Bronchial epithelial cell (primary cell): ENCODE results near the gene MAST4. TPM values are rescaled to one million over a fixed set of nuclear protein-coding genes. Genes with fewer than 3 reads are reported as not detected.
A peak's percentile ranks its signal among the peaks of the same experiment; 100 is the strongest.

Experiments used
- DNase-seq: peaks from one replicate; pipeline ENCODE4 v3.0.0-alpha.2; 2010; ENCODE audit warnings: low read depth
- FAIRE-seq: peaks from 2 replicates; lab custom pipeline; 2011; peaks lifted over from hg19 to GRCh38; lab: Jason Lieb, UNC
- H3K27me3 ChIP-seq: 2 replicates; pipeline ENCODE4 v1.5.1; 2011; ENCODE audit warnings: low read length; ENCODE audit not compliant: control insufficient read depth, insufficient read depth
- H3K36me3 ChIP-seq: 2 replicates; pipeline ENCODE4 v1.5.1; 2011; ENCODE audit warnings: low read length; ENCODE audit not compliant: control insufficient read depth, insufficient read depth
- H3K4me3 ChIP-seq: 2 replicates; pipeline ENCODE4 v1.5.1; 2011; ENCODE audit warnings: mild to moderate bottlenecking, low read depth, low read length, control low read depth
- CTCF ChIP-seq: IDR thresholded peaks from 2 replicates; pipeline ENCODE4 v1.5.1; 2011; ENCODE audit warnings: mild to moderate bottlenecking, moderate library complexity, low read length, control low read depth, inconsistent platforms; ENCODE audit not compliant: insufficient read depth, severe bottlenecking
- total RNA-seq: library from RNA; depleted of rRNA; stranded (reverse); fragments of >200 nt; gene quantifications from 2 replicates; pipeline ENCODE4 v1.2.1, GENCODE V29; 2014

The MAST4 gene
- total RNA-seq, 1 donor from 2014 or later = 10.3 TPM

DNA sequence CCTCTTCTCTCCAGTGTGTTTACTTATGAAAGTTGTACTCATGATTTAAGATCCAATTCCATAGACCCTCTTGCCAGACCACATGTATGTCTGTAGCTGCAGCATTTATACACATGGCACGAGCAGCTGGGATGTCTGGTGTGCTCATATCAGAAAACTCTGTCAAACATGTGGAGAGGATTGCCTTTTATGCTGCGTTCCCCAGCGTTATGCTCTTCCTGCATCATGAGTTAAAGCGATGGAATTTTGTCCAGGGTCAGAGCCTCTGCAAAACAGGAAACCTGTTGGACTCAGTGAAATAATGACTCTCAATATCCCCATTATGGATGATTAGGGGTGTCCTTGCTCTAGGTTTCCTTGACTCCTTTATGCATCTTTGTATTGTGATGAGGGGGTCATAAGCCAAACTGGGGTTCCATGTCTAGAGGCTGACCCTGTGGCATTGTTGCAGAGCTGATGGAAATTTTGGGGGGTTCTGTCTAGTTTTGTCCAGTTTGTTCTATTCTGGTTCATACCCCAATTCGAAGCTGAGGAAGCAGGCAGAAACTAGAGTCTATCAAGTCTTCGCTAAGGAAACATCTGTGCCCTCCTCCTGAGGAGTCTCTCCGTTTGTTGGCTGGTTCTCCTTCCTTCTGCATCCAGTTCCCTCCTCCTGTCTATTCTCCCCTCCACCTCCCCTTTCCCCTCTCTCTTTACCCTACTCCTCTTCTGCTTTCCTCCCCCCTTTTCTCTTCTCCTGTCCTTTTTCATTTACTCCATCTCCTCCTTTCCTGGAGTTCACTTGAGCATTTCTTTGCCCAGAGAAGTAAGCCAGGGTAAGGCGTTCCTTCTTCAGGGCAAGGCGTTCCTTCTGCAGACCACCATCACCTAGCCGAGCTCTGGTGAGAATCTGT, 252.8 kb downstream of the MAST4 start:
- TF ChIP-seq CTCF = no peak
- H3K36me3 ChIP-seq = no peaks in the 10 kb centered on the region
- no peaks in the 10 kb centered on the region for H3K27me3 ChIP-seq
- no peak overlapping the region for H3K4me3 ChIP-seq
- FAIRE-seq (no peak), DNase-seq (no peak)

GRCh38 chr5:66849803-66850202, 253.6 kb downstream of the MAST4 start:
- Histone ChIP-seq H3K4me3 (no peak overlapping the region), H3K36me3 (no peaks in the 10 kb centered on the region), H3K27me3 (no peaks in the 10 kb centered on the region)
- TF ChIP-seq CTCF = no peak
- DNase-seq = peak; percentile 95
- no peak for FAIRE-seq

DNA sequence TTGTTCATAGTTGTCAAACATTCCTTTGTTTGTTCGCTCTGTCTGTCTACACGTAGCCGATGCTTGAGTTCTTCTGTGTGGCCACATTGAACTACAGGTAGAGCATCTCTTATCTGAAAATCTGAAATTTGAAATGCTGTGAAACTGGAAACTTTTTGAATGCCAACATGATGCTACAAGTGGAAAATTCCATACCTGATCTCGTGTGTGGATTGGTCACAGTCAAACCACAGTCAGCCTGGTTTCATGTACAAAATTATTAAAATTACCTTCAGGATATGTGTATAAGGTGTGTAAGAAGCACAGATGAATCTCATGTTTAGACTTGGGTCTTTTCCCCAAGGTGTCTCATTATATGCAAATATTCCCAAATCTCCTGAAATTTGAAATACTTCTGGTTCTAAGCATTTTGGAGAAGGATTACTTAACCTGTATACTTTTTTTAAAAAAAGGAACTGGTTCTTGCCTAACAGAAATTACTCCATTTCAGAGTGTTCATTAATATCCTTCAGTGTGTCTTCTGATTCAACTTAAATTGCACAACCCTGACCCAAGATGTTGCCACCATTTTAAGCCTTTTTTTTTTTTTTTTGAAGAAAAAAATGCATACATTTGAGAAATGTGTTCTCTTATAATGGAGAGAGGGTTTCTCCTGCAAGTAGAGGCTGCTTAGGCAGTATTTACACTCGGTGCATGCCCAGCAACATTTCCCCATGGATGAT, 254.3 kb downstream of the MAST4 start:
- DNase-seq (peak; percentile 91), FAIRE-seq (no peak)
- no peak for TF ChIP-seq CTCF
- no peak overlapping the region for H3K4me3 ChIP-seq
- H3K36me3 ChIP-seq = no peaks in the 10 kb centered on the region
- H3K27me3 ChIP-seq = no peaks in the 10 kb centered on the region

- DNase-seq = peak; percentile 69
- FAIRE-seq = no peak
- H3K36me3 ChIP-seq = no peaks in the 10 kb centered on the region
- H3K27me3 ChIP-seq = no peaks in the 10 kb centered on the region
- no peak for TF ChIP-seq CTCF
- no peak overlapping the region for H3K4me3 ChIP-seq
Observed at GRCh38 chr5:66851306-66851705, 255.1 kb downstream of the MAST4 start.

DNA sequence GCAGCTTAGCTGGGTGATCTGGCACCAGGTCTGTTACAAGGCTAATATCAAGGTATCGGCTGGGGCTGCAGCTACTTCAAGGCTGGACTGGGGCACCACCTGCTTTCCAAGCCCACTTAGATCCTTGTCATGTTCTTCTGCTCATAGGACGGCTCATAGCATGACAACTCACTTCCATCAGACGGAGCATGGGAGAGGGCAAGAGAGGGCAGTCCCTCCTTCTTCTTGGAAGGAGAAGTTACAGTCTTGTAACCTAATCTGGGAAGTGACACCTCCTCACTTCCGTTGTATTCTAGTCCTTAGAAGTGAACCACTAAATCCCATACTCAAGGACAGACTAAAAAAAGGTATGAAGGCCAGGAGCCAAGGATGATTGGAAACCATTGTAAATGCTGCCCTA, 258.2 kb downstream of the MAST4 start:
- DNase-seq (no peak), FAIRE-seq (no peak)
- Histone ChIP-seq H3K4me3 (no peak overlapping the region), H3K36me3 (no peaks in the 10 kb centered on the region), H3K27me3 (no peaks in the 10 kb centered on the region)
- no peak for TF ChIP-seq CTCF
